HUES64 (cell line): ENCODE measurements around the gene OR13D1.

Experiments used
- H3K27ac ChIP-seq: 2 replicates; pipeline ENCODE4 v1.7.0; 2013; ENCODE audit warnings: low read depth, low read length, inconsistent platforms
- H3K27me3 ChIP-seq: 2 replicates; pipeline ENCODE4 v1.6.1; 2013; ENCODE audit warnings: mild to moderate bottlenecking, low read length; ENCODE audit not compliant: insufficient read depth
- H3K36me3 ChIP-seq: 2 replicates; pipeline ENCODE4 v1.6.1; 2013; ENCODE audit warnings: mild to moderate bottlenecking, low read length; ENCODE audit not compliant: insufficient read depth
- H3K4me1 ChIP-seq: 2 replicates; pipeline ENCODE4 v1.6.1; 2013; ENCODE audit warnings: mild to moderate bottlenecking, low read length, moderate library complexity; ENCODE audit not compliant: insufficient read depth
- H3K4me3 ChIP-seq: 2 replicates; pipeline ENCODE4 v1.5.1; 2013; ENCODE audit warnings: mild to moderate bottlenecking, low read length, moderate library complexity
- H3K9ac ChIP-seq: 2 replicates; pipeline ENCODE4 v1.6.1; 2013; ENCODE audit warnings: mild to moderate bottlenecking, low read depth, low read length
- H3K9me3 ChIP-seq: 2 replicates; pipeline ENCODE4 v1.6.1; 2013; ENCODE audit warnings: low read depth, low read length; ENCODE audit not compliant: insufficient read depth
- WGBS: fragments of 150-250, 120-280 bp; methylation state at CpG from one replicate; pipeline ENCODE4 v1.1.7; 2013; ENCODE audit warnings: missing lambda C conversion rate; 5-methylcytosine and 5-hydroxymethylcytosine counted together

The OR13D1 gene

DNA sequence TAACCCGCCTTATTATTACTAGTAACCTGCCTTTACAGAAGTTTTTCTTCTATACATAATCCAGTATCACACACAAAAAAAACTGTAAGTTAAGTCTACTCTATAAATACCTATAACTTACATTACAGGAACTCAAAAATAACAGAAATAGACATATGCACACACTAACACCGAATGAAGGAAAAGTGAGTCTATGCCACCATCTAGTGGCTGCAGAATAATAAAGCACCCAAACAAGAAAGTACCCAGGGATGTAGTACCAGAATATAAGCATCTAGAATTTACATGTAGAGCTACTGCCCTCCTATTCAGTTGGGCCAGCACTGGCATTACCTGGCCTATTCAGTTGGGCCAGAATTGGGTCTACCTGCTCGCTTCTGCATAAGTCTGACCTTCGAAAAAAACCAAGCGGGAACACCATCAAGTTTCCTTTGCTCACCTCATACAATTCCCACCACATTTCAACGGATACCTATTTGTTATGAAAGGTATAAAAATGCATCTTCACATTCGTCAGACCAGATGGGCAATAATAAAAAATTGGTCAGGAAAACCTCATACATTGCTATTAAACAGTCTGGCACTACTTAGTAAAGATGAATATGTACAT lies 49.2 kb downstream of the OR13D1 start:
- WGBS, result 41% methylated on average over 5 of the region's 7 CpGs
- Histone ChIP-seq H3K9ac (no peak overlapping the region), H3K27me3 (0 out of 2 replicates have a peak, but pooled peaks cover under 1% of the 10 kb centered on the region), H3K9me3 (no peaks in the 10 kb centered on the region), H3K27ac (no peak overlapping the region), H3K4me3 (no peak overlapping the region), H3K4me1 (peaks cover 4% of the 10 kb centered on the region; the same call in 1 of the 2 replicates), H3K36me3 (no peaks in the 10 kb centered on the region)
